Small intestine (tissue), 7 donors: ENCODE measurements around the gene MACIR. TPM values are rescaled to one million over a fixed set of nuclear protein-coding genes. Genes with fewer than 3 reads are reported as not detected.

Experiments
- DNase-seq, 2 donors: peaks; one replicate each; pipeline versions ENCODE4 v3.0.0 to v3.0.0-alpha.2; 2013
- FAIRE-seq: peaks from 2 replicates; lab custom pipeline; 2012; peaks lifted over from hg19 to GRCh38; lab: Jason Lieb, UNC
- H3K27ac ChIP-seq, 3 donors: one replicate each; pipeline ENCODE4 v1.5.1; 2013; ENCODE audit warnings: low read length in 2 of 3, mild to moderate bottlenecking in 2 of 3, control low read depth in 1 of 3, inconsistent platforms in 1 of 3, low read depth in 1 of 3, moderate library complexity in 1 of 3
- H3K27me3 ChIP-seq, 3 donors: one replicate each; pipeline ENCODE4 v1.6.1; 2013; ENCODE audit warnings: low read length in 3 of 3, inconsistent platforms in 1 of 3; ENCODE audit not compliant: control insufficient read depth in 3 of 3, insufficient read depth in 3 of 3
- H3K36me3 ChIP-seq, 3 donors: one replicate each; pipeline ENCODE4 v1.6.1; 2013; ENCODE audit warnings: low read length in 3 of 3, inconsistent platforms in 1 of 3, low read depth in 1 of 3, mild to moderate bottlenecking in 1 of 3, moderate library complexity in 1 of 3; ENCODE audit not compliant: control insufficient read depth in 3 of 3, insufficient read depth in 2 of 3
- H3K4me1 ChIP-seq, 3 donors: one replicate each; pipeline ENCODE4 v1.6.1; 2013; ENCODE audit warnings: low read length in 2 of 3, inconsistent platforms in 1 of 3, low read depth in 1 of 3, mild to moderate bottlenecking in 1 of 3, moderate library complexity in 1 of 3; ENCODE audit not compliant: control insufficient read depth in 3 of 3, insufficient read depth in 2 of 3
- H3K4me3 ChIP-seq, 3 donors: one replicate each; pipeline ENCODE4 v1.5.1; 2013; ENCODE audit warnings: low read length in 3 of 3, control low read depth in 1 of 3, inconsistent platforms in 1 of 3, low read depth in 1 of 3, mild to moderate bottlenecking in 1 of 3, moderate library complexity in 1 of 3
- H3K9me3 ChIP-seq, 2 donors: one replicate each; pipeline ENCODE4 v1.6.1; 2013; ENCODE audit warnings: low read depth in 1 of 2, low read length in 1 of 2; ENCODE audit not compliant: control insufficient read depth in 2 of 2, insufficient read depth in 1 of 2
- WGBS, 3 donors: extraction: QIAGEN DNeasy Blood & Tissue Kit; methylation state at CpG; one replicate each; pipeline ENCODE4 v1.1.7; 2013; 5-methylcytosine and 5-hydroxymethylcytosine counted together
- polyA plus RNA-seq, 4 donors: library from polyadenylated mRNA; stranded (reverse) in 3 of 4; unstranded in 1 of 4; fragments of 200-250 nt in 3 of 4; fragments of 120-200 nt in 1 of 4; gene quantifications; one replicate each; pipeline versions ENCODE4 v1.2.1 to v1.2.3, GENCODE V29; 2013
- donor health status: healthy with polysubstance abuse.
- donor health status: control.
- donor health status: control.
- donor health status: Bipolar disorder and iron deficiency.
- donor health status: healthy.

MACIR gene
- polyA plus RNA-seq, 4 donors: 9.2 to 51.9 (median 16.7) TPM

DNA sequence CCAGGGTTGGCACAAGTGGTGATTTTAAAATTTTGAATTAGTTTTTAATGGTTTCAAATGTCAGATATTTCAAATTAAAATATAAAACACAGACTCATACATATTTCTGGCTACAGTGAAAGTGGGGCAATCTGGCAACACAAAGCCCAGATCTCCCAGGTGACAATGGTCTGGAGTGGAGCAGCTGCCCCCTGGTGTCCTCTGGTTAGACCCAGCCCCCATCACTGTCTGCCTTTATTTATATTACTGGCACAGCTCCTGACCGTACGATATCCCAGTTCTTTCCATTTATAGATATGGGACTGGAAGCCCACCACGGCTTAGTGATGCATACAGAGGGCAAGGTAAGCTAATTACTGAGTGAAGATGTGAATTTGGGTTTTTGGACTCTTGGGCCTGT lies 37.3 kb downstream of the MACIR start:
- DNase-seq (no peak), FAIRE-seq (no peak)
- Histone ChIP-seq H3K27me3 (no peaks in the 10 kb centered on the region), H3K27ac (no peak overlapping the region), H3K4me1 (no peaks in the 10 kb centered on the region), H3K36me3 (no peaks in the 10 kb centered on the region), H3K9me3 (no peaks in the 10 kb centered on the region), H3K4me3 (no peak overlapping the region)
- 86 to 95% (median 92%) methylated on average over 3 of the region's 3 CpGs for WGBS, 3 donors

DNA sequence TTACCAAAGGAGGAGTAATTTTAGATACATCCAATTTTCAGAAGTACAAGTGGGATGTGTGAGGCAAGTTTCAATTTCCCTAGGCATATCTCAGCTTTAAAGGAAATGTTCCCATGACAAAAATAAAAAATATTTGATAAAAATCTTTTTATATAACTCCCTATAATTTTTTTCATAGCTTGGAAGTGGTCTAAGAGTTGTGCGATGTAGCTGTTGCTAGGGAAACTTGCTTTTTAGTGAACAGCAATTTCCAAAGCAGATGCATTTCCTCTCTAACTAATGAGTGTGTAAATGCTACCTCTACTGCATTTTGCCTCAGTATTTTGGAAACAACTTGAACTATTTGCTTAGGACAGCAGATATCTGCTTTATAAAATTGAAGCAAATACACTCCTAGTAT lies 39.6 kb downstream of the MACIR start:
- FAIRE-seq (no peak), DNase-seq (no peak)
- no peak overlapping the region for H3K4me3 ChIP-seq
- no peaks in the 10 kb centered on the region for H3K9me3 ChIP-seq
- no peaks in the 10 kb centered on the region for H3K36me3 ChIP-seq
- no peak overlapping the region for H3K27ac ChIP-seq
- no peaks in the 10 kb centered on the region for H3K4me1 ChIP-seq
- H3K27me3 ChIP-seq: no peaks in the 10 kb centered on the region
- 82 to 100% (median 90%) methylated on average over 1 of the region's 1 CpG for WGBS, 3 donors

DNA sequence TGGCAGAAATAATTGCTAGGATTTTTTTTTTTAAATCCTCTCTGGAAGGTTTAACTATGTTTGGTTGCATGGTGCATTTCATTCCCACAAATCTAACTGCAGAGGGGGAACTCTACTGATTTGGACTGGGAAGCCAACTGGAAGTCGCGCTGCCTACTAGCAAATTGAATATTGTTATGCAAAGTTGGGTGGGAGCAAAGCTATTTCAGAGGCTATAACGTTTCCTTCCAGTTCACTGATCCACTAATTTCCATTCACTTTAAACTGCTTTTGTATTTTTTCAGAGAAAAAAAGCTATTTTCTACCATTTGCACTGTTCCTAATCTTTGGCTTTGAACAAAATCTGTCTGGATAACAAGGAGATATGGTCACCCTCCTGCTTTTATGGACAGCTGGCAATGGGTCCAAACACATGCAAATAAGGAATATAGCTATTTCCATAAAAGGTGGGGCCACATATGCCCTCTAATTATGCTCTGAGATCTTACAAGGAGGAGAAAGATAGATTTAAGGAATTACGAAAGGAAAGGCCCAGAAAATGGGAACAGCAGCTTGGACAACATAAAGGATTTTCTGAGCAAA lies 40.1 kb downstream of the MACIR start:
- no peaks in the 10 kb centered on the region for H3K27me3 ChIP-seq
- DNase-seq (no peak), FAIRE-seq (no peak)
- WGBS, 3 donors: 75 to 85% (median 84%) methylated on average over 4 of the region's 4 CpGs
- H3K4me3 ChIP-seq: no peak overlapping the region
- no peaks in the 10 kb centered on the region for H3K9me3 ChIP-seq
- H3K36me3 ChIP-seq: no peaks in the 10 kb centered on the region
- H3K27ac ChIP-seq: no peak overlapping the region
- H3K4me1 ChIP-seq: no peaks in the 10 kb centered on the region

DNA sequence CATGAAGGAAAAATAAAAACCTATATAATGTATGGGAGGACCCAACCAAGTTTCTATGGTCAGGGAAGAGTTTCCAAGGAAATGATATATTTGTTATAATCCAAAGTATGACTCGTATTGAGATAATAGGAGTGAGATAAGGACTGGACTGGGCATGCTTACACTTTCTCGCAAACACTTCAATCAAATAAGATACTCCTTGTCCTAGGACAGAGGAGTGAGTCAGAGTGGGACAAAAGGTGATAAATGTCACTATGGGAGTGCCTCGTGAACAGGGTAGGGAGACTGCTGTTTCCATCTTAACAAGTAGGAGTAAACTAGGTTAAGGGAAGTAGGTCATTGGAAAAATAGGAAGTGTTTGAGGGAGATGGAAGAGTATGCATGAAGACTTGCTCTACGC lies 47.2 kb downstream of the MACIR start:
- no peaks in the 10 kb centered on the region for H3K4me1 ChIP-seq
- 38 to 60% (median 48%) methylated on average over 4 of the region's 4 CpGs for WGBS, 3 donors
- H3K27ac ChIP-seq: no peak overlapping the region
- no peaks in the 10 kb centered on the region for H3K27me3 ChIP-seq
- peaks cover 0 to 4% of the 10 kb centered on the region in 2 donors for H3K9me3 ChIP-seq
- H3K36me3 ChIP-seq: no peaks in the 10 kb centered on the region
- no peak overlapping the region for H3K4me3 ChIP-seq
- no peak for FAIRE-seq
- peak; percentile 12 to 91 for DNase-seq

DNA sequence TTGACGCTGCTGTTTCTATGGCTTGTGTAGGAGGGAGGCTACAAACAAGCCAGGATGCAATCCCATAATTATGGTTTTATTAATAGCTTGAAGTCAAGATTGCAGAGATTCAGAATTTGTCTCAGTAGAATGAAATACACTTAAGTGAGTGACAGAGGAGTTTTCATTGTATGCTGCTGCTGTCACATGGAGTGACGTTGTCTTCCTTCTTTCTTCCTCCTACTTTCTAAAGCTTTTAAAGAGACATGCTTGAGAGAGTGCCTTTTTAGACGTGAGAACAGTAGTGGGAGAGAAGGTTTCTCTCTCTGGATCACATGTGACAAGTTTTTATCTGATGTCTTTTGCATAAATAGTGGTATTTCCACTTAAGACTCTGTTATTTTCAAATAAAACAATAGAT lies 48.9 kb downstream of the MACIR start:
- WGBS, 3 donors: 59 to 70% (median 63%) methylated on average over 3 of the region's 3 CpGs
- no peaks in the 10 kb centered on the region for H3K4me1 ChIP-seq
- peaks cover 0 to 4% of the 10 kb centered on the region in 2 donors for H3K9me3 ChIP-seq
- DNase-seq: no peak
- no peak for FAIRE-seq
- no peak overlapping the region for H3K27ac ChIP-seq
- no peak overlapping the region for H3K4me3 ChIP-seq
- H3K27me3 ChIP-seq: no peaks in the 10 kb centered on the region
- H3K36me3 ChIP-seq: no peaks in the 10 kb centered on the region

DNA sequence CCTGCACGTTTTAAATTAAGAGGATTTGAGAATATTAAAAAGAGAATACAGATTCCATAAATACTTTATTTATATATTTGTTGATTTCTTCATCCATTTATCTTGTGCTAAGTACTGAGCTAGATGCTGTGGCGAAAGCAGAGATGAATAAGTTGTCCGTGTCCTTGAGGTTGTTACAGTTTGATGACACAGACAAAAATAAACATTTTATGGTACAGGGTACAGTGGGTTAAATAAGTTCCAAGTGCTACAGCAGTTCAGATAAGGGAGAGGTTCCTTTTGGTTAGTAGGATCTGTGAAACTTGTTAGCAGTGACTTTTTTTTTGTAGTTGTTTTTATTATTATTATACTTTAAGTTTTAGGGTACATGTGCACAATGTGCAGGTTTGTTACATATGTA lies 50.2 kb downstream of the MACIR start:
- no peaks in the 10 kb centered on the region for H3K36me3 ChIP-seq
- H3K9me3 ChIP-seq: peaks cover 0 to 4% of the 10 kb centered on the region in 2 donors
- H3K4me1 ChIP-seq: no peaks in the 10 kb centered on the region
- WGBS, 3 donors: 61 to 68% (median 67%) methylated on average over 3 of the region's 3 CpGs
- H3K27ac ChIP-seq: no peak overlapping the region
- peak in 1 of 2 donors; percentile 10 for DNase-seq
- no peak overlapping the region for H3K4me3 ChIP-seq
- H3K27me3 ChIP-seq: no peaks in the 10 kb centered on the region
- no peak for FAIRE-seq

DNA sequence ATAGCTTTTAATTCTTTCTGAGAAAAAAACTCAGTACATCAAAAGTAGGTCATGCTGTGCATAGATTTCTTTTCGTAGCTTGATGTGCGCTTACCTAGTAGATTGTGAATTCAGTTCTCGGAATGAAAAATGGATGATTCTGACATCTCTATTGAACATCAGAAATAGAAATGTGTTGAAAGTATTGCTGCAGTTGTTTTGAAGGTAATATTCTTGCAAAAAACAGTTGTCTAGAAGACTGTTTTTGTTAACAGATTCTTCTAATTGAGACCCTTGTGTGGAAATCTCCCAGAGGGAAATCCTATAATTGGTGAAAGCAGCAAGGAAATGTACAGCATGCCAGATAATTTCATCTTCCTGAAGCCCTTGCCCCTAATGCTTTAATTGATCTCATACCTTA lies 54.5 kb downstream of the MACIR start:
- no peak for DNase-seq
- no peak overlapping the region for H3K4me3 ChIP-seq
- H3K36me3 ChIP-seq: no peaks in the 10 kb centered on the region
- H3K9me3 ChIP-seq: no peaks in the 10 kb centered on the region
- WGBS, 3 donors: 94 to 95% (median 95%) methylated on average over 3 of the region's 3 CpGs
- no peak overlapping the region for H3K27ac ChIP-seq
- no peak for FAIRE-seq
- no peaks in the 10 kb centered on the region for H3K4me1 ChIP-seq
- no peaks in the 10 kb centered on the region for H3K27me3 ChIP-seq

DNA sequence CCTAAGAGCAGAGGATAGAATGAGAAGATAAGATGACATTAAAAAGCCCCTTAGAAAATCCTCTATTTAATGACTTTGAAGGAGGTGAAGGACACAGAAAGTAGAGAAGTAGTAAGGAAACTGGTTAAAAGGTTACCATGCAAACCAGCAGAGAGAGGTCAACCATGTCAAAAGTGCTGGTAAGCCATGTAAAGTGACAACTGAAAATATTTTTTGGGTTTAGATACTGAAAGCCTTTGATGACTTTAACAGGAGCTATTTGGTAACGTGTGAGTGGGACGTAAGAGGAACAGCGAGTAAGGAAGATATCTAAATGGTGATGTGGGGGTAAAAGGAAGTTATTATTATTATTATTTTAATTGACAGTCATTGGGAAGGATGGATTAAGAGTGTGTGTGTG lies 56.9 kb downstream of the MACIR start:
- H3K9me3 ChIP-seq: no peaks in the 10 kb centered on the region
- no peak for FAIRE-seq
- no peak overlapping the region for H3K4me3 ChIP-seq
- WGBS, 3 donors: 85 to 91% (median 86%) methylated on average over 3 of the region's 3 CpGs
- no peak overlapping the region for H3K27ac ChIP-seq
- no peak for DNase-seq
- no peaks in the 10 kb centered on the region for H3K36me3 ChIP-seq
- no peaks in the 10 kb centered on the region for H3K27me3 ChIP-seq
- no peaks in the 10 kb centered on the region for H3K4me1 ChIP-seq

DNA sequence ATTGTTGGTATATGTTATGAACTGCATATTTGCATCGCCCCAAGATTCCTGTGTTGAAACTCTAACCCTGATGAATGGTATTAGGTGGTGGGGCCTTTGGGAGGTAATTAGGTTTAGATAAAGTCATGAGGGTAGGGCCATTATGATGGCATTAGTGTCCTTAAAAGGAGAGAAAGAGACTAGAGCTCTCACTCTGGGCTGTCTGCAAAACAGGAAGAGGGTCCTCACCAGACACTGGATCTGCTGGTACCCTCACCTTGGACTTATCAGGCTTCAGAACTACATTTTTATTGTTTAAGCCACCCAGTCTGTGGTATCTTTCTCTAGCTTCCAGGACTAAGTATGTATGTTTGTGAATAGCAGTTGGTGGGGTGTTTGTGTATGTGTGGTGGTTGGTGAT lies 68.9 kb downstream of the MACIR start:
- DNase-seq: no peak
- Histone ChIP-seq H3K4me3 (no peak overlapping the region), H3K4me1 (no peaks in the 10 kb centered on the region), H3K27ac (no peak overlapping the region), H3K27me3 (no peaks in the 10 kb centered on the region), H3K9me3 (no peaks in the 10 kb centered on the region), H3K36me3 (no peaks in the 10 kb centered on the region)
- 93 to 94% (median 94%) methylated on average over 1 of the region's 1 CpG for WGBS, 3 donors
- no peak for FAIRE-seq
